HUES48 (cell line): Measurements from ENCODE around the gene SYCN.

Experiments
- H3K27ac ChIP-seq: one replicate; pipeline ENCODE4 v1.7.0; 2013; ENCODE audit warnings: low read depth, low read length, inconsistent platforms
- H3K27me3 ChIP-seq: 2 replicates; pipeline ENCODE4 v1.6.1; 2013; ENCODE audit warnings: mild to moderate bottlenecking, low read length; ENCODE audit not compliant: control insufficient read depth, insufficient read depth
- H3K36me3 ChIP-seq: 2 replicates; pipeline ENCODE4 v1.6.1; 2013; ENCODE audit warnings: low read length; ENCODE audit not compliant: control insufficient read depth, insufficient read depth
- H3K4me1 ChIP-seq: 2 replicates; pipeline ENCODE4 v1.6.1; 2013; ENCODE audit warnings: mild to moderate bottlenecking, low read length; ENCODE audit not compliant: control insufficient read depth, insufficient read depth
- H3K4me3 ChIP-seq: 2 replicates; pipeline ENCODE4 v1.5.1; 2013; ENCODE audit warnings: mild to moderate bottlenecking, low read depth, low read length
- H3K9ac ChIP-seq: 2 replicates; pipeline ENCODE4 v1.6.1; 2013; ENCODE audit warnings: mild to moderate bottlenecking, low read depth, low read length, moderate library complexity
- H3K9me3 ChIP-seq: 2 replicates; pipeline ENCODE4 v1.6.1; 2013; ENCODE audit warnings: low read length; ENCODE audit not compliant: control insufficient read depth, insufficient read depth

SYCN gene

GRCh38 chr19:39177736-39178135 lies 26.3 kb downstream of the SYCN start:
- Histone ChIP-seq H3K36me3 (peaks cover 48% of the 10 kb centered on the region), H3K9me3 (no peaks in the 10 kb centered on the region), H3K4me1 (no peaks in the 10 kb centered on the region), H3K4me3 (no peak overlapping the region), H3K9ac (no peak overlapping the region), H3K27ac (no peak overlapping the region), H3K27me3 (no peaks in the 10 kb centered on the region)

DNA sequence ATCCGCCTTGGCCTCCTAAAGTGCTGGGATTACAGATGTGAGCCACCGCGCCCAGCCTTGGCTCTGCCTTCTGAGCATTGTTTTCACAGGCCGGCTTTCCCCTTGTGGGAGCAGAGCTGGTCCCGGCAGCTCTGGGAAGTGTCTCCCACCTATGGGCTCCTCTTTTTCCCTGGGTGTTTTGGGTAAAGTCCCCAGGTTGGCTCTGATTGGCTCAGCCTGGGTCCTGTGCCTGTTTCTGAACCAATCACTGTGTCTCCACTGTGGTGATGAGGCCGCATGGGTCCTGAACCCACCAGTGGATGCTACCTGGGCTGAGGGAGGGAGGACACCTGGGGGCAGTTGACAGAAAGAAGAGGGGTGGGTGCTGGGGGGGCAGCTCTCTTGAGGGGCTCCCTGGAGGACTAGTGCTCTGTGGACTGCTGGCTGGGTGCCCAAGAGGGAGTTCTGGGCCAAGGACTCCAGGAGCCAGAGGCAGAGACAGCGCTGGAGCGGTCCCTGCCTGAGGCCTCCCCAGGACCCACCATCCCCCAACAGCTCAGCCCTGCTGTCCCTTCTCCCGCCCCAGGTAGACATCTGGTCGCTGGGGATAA lies 26.9 kb downstream of the SYCN start:
- Histone ChIP-seq H3K27me3 (no peaks in the 10 kb centered on the region), H3K4me3 (no peak overlapping the region), H3K4me1 (no peaks in the 10 kb centered on the region), H3K9me3 (no peaks in the 10 kb centered on the region), H3K9ac (no peak overlapping the region), H3K27ac (no peak overlapping the region), H3K36me3 (peaks cover 48% of the 10 kb centered on the region)

GRCh38 chr19:39175564-39175963 lies 28.5 kb downstream of the SYCN start:
- Histone ChIP-seq H3K9me3 (no peaks in the 10 kb centered on the region), H3K27me3 (no peaks in the 10 kb centered on the region), H3K27ac (no peak overlapping the region), H3K4me1 (no peaks in the 10 kb centered on the region), H3K4me3 (no peak overlapping the region), H3K9ac (no peak overlapping the region), H3K36me3 (peaks cover 48% of the 10 kb centered on the region)

DNA sequence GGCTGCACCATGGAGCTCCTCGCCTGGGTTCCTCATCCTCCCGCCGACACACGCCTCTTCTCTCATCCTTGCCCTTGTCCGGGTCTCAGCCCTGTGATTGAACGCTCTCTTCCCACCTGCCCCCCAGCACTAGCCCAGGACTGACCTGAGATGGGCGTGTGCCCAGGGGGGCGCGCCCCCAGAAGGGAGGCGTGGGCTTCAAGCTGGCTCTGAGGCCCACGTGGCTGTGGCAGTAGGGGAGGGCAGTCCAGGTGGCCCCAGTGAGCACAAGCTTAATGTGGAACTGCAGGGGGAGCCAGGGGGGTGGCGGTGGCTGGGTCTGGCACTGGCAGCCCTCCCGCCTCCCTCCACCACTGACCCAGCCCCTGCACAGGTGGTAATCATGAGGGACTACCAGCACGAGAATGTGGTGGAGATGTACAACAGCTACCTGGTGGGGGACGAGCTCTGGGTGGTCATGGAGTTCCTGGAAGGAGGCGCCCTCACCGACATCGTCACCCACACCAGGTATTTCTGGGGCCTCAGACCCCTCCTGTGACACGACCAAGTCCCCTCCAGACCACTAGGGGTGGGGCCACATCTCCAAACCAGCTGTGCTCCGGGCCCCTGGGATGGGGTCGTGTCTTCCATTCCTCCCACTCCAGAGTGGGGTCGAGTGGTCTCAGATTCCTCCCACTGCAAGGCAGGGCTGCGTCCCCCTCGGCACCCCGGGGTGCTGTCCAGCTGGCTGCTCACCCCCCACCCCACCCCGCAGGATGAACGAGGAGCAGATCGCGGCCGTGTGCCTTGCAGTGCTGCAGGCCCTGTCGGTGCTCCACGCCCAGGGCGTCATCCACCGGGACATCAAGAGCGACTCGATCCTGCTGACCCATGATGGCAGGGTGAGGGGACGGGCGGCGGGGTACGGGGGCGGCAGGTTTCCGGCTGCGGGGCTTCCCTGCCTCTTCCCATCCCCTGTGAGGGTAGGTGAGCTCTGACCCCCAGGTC lies 29.2 kb downstream of the SYCN start:
- Histone ChIP-seq H3K27ac (no peak overlapping the region), H3K9ac (no peak overlapping the region), H3K36me3 (peaks cover 48% of the 10 kb centered on the region), H3K4me3 (no peak overlapping the region), H3K9me3 (no peaks in the 10 kb centered on the region), H3K4me1 (no peaks in the 10 kb centered on the region), H3K27me3 (no peaks in the 10 kb centered on the region)

GRCh38 chr19:39174142-39174541 lies 29.9 kb downstream of the SYCN start:
- H3K4me3 ChIP-seq: no peak overlapping the region
- no peaks in the 10 kb centered on the region for H3K4me1 ChIP-seq
- H3K27me3 ChIP-seq: no peaks in the 10 kb centered on the region
- no peak overlapping the region for H3K27ac ChIP-seq
- H3K9ac ChIP-seq: no peak overlapping the region
- H3K36me3 ChIP-seq: peaks cover 46% of the 10 kb centered on the region
- H3K9me3 ChIP-seq: no peaks in the 10 kb centered on the region

DNA sequence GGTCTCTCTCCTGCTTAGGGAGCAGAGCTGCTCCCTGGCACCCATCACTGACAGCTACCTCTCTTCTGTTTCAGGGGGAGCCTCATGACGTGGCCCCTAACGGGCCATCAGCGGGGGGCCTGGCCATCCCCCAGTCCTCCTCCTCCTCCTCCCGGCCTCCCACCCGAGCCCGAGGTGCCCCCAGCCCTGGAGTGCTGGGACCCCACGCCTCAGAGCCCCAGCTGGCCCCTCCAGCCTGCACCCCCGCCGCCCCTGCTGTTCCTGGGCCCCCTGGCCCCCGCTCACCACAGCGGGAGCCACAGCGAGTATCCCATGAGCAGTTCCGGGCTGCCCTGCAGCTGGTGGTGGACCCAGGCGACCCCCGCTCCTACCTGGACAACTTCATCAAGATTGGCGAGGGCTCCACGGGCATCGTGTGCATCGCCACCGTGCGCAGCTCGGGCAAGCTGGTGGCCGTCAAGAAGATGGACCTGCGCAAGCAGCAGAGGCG lies 30.5 kb downstream of the SYCN start:
- H3K27ac ChIP-seq: no peak overlapping the region
- H3K27me3 ChIP-seq: no peaks in the 10 kb centered on the region
- H3K4me1 ChIP-seq: no peaks in the 10 kb centered on the region
- H3K36me3 ChIP-seq: peaks cover 42% of the 10 kb centered on the region
- no peaks in the 10 kb centered on the region for H3K9me3 ChIP-seq
- H3K9ac ChIP-seq: no peak overlapping the region
- no peak overlapping the region for H3K4me3 ChIP-seq

- Histone ChIP-seq H3K4me1 (peaks cover 5% of the 10 kb centered on the region; the same call in 1 of the 2 replicates), H3K36me3 (peaks cover 36% of the 10 kb centered on the region), H3K27me3 (no peaks in the 10 kb centered on the region), H3K9ac (no peak overlapping the region), H3K9me3 (no peaks in the 10 kb centered on the region), H3K4me3 (no peak overlapping the region), H3K27ac (no peak overlapping the region)
These were observed 31.2 kb downstream of the SYCN start for GRCh38 chr19:39172700-39173501.

GRCh38 chr19:39171479-39172465 lies 32.3 kb downstream of the SYCN start:
- Histone ChIP-seq H3K9me3 (no peaks in the 10 kb centered on the region), H3K4me3 (no peak overlapping the region), H3K27me3 (no peaks in the 10 kb centered on the region), H3K27ac (no peak overlapping the region), H3K4me1 (peaks cover 13% of the 10 kb centered on the region; the same call in 1 of the 2 replicates), H3K36me3 (peaks cover 30% of the 10 kb centered on the region), H3K9ac (no peak overlapping the region)

DNA sequence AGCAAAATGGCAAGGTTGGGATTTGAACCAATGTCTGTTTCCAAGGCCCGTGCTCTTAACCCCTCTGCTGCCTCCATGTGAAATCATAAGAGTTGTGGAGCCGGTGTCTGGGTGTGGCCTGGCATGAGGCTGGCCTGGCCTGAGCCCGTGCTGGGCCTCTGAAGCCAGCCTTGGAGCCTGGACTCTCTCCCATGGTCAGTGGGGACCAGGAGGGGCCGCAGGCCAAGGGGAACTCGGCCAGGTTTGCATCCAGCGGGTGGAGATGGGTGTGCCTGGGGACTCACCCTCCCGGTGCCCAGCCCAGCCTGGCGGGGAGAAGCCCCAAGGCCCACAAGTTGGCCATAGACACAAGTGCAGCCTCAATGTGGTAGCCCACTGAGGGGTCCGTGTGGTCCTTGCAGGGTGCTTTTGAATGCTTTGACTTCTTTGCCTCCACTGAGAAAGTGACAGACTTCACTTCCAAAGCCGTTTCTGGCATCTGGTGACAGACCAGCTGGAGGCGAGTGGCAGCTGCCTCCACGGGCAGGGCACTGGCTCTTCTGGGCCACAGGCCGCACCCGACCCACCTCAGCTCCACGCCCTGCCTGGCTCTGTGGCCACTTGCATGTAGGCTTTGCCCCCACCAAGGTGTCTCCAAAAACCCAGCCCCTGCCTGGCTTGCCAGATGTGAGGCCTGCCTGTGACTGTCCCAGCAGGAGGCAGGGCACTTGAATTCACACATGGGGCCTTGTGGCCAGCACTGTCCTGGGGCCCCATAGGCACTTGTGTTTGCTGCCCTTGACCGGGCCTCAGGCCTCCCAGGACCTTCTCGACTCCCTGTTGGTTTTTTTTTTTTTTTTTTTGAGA lies 33.5 kb downstream of the SYCN start:
- H3K4me1 ChIP-seq: peaks cover 15% of the 10 kb centered on the region; the same call in 1 of the 2 replicates
- H3K9ac ChIP-seq: no peak overlapping the region
- H3K27ac ChIP-seq: no peak overlapping the region
- H3K36me3 ChIP-seq: peaks cover 22% of the 10 kb centered on the region
- no peaks in the 10 kb centered on the region for H3K9me3 ChIP-seq
- H3K27me3 ChIP-seq: no peaks in the 10 kb centered on the region
- no peak overlapping the region for H3K4me3 ChIP-seq
